Left lung (tissue), 10 donors: ENCODE measurements around the gene EIF2S3B. TPM values are rescaled to one million over a fixed set of nuclear protein-coding genes. Genes with fewer than 3 reads are reported as not detected.

Source experiments
- ATAC-seq: fragments of 200-7000 bp; cut with Tn5 transposase; one replicate; pipeline ENCODE4 v1.9.1; 2020; ENCODE audit warnings: moderate library complexity
- DNase-seq, 4 donors: peaks; one replicate each; pipeline ENCODE4 v3.0.0-alpha.2; 2013 to 2020
- H3K27ac ChIP-seq, 2 donors: fragments of 200-600 bp; sonication (generic) in 1 of 2; one replicate each; pipeline versions ENCODE4 v1.5.0 to v1.8.0; 2020 to 2021
- H3K27me3 ChIP-seq, 2 donors: fragments of 200-600 bp; sonication (generic) in 1 of 2; one replicate each; pipeline versions ENCODE4 v1.5.0 to v1.8.0; 2020 to 2021
- H3K36me3 ChIP-seq, 2 donors: fragments of 200-600 bp; sonication (generic) in 1 of 2; one replicate each; pipeline versions ENCODE4 v1.5.0 to v1.8.0; 2020 to 2021
- H3K4me1 ChIP-seq, 2 donors: fragments of 200-600 bp; one replicate each; pipeline ENCODE4 v1.8.0; 2021
- H3K4me3 ChIP-seq, 2 donors: fragments of 200-600 bp; sonication (generic) in 1 of 2; one replicate each; pipeline versions ENCODE4 v1.5.0 to v1.8.0; 2020 to 2021; ENCODE audit warnings: mild to moderate bottlenecking in 1 of 2
- H3K9me3 ChIP-seq, 2 donors: fragments of 200-600 bp; sonication (generic) in 1 of 2; one replicate each; pipeline versions ENCODE4 v1.5.0 to v1.8.0; 2020 to 2021
- intact Hi-C, 2 donors: fragments of 100-400 bp; cut with DNase I; formaldehyde crosslinking; loops; one replicate each; pipeline versions ENCODE4 v1.11.2 to v1.14.2; 2022
- polyA plus RNA-seq, 6 donors: library from polyadenylated mRNA; unstranded; fragments of 120-200 nt; gene quantifications; one replicate each; pipeline ENCODE4 v1.2.1, GENCODE V29; 2013; ENCODE audit not compliant: insufficient read length in 6 of 6
- total RNA-seq, 2 donors: library from RNA; stranded (reverse); fragmentation: NEBNext Ultra II Directional; extraction: Animal tissue kit (Norgen Biotek cat#: 25700); gene quantifications; one replicate each; pipeline ENCODE4 v1.2.1, GENCODE V29; 2021
- TF ChIP-seq, protein P1 (sequence below), 2 donors: fragments of 200-600 bp; sonication (generic) in 1 of 2; IDR thresholded peaks; one replicate each; pipeline versions ENCODE4 v1.5.0 to v1.8.0; 2021; ENCODE audit warnings: antibody characterized with exemption in 2 of 2
- donor health status: DM: no; HTN: yes; CAD: no.
- donor health status: DM: no; HTN: no; CAD: no.

Gene EIF2S3B
- total and polyA plus RNA-seq, 8 donors = 1.8 to 13.8 (median 4.8) TPM; not detected in 1

DNA sequence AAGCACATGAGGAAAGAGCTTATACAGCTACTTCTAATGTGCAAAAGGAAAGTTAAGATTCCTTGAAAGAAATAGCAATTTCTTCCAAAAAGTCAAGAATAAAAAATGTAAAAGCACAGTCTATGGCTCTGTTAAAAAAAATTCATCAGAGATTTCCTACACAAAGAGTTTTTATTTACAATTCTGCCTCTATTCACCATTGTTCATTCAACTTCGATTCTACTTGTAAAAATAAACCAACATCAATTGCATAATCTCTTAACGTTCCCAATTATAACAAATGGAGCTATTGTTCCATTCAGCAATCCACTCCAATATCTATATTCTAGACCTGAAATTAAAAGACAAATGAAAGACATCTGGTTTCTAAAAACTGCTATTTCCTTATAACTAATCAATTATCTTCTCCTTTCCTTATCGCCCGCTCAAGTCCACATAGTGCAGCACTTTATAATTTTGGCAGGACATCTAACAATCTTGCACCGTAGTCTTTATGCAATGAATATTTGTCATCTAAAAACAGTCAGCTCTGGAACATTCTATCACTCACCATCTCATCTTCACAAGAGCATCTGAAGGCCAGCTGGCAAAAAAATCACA is 6.2 kb downstream of the EIF2S3B start:
- Histone ChIP-seq H3K36me3 (no peaks in the 10 kb centered on the region), H3K4me1 (no peaks in the 10 kb centered on the region), H3K27ac (no peak overlapping the region), H3K27me3 (peaks cover 0 to 3% of the 10 kb centered on the region in 2 donors), H3K4me3 (no peak overlapping the region), H3K9me3 (no peaks in the 10 kb centered on the region)
- no peak for ATAC-seq
- TF ChIP-seq, protein P1, sequence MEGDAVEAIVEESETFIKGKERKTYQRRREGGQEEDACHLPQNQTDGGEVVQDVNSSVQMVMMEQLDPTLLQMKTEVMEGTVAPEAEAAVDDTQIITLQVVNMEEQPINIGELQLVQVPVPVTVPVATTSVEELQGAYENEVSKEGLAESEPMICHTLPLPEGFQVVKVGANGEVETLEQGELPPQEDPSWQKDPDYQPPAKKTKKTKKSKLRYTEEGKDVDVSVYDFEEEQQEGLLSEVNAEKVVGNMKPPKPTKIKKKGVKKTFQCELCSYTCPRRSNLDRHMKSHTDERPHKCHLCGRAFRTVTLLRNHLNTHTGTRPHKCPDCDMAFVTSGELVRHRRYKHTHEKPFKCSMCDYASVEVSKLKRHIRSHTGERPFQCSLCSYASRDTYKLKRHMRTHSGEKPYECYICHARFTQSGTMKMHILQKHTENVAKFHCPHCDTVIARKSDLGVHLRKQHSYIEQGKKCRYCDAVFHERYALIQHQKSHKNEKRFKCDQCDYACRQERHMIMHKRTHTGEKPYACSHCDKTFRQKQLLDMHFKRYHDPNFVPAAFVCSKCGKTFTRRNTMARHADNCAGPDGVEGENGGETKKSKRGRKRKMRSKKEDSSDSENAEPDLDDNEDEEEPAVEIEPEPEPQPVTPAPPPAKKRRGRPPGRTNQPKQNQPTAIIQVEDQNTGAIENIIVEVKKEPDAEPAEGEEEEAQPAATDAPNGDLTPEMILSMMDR (IDR thresholded peaks at IDR 0.05) = no peak
- intact Hi-C loops = no loop called here
- no peak for DNase-seq

DNA sequence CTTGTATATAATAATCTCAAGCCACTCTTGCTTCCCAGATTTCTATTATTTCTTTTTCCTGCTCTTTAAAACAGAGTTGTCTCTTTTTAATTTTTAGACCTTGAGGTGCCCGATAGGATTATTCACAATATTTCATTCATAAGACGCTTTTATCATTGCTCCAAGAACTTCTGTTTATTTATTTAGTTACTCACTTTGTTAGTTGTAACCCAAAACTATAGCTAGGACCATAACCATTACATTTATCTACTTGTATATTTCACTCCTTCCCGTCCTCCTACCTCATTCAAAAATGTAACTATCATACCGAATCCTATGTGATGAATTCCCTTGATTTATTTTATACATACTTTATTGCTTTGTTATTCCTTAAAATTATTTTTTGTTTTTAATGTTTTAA is 7.1 kb downstream of the EIF2S3B start:
- DNase-seq (no peak), ATAC-seq (no peak)
- intact Hi-C loops = no loop called here

DNA sequence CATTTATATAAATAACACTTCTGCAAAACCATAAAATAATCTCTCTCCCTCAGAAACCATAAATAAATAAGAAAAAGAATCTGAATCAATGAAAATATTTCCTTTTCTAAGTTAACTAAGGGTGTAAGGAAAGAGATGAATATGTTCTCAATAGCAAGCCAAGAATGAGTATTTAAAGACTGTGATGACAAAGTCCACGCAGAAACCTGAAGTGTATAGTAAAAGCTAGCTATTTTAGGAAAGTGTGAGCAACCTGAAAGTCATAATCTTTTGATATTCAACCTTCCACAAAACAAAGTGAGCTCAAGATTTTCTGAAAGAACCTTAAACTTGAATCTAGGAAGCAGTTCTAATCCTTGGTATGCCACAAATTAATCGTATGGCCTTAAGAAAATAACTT is 15.9 kb downstream of the EIF2S3B start:
- Histone ChIP-seq H3K9me3 (no peaks in the 10 kb centered on the region), H3K4me1 (no peaks in the 10 kb centered on the region), H3K27ac (no peak overlapping the region), H3K27me3 (no peaks in the 10 kb centered on the region), H3K4me3 (no peak overlapping the region), H3K36me3 (no peaks in the 10 kb centered on the region)
- TF ChIP-seq, protein P1 (IDR thresholded peaks at IDR 0.05) = no peak
- ATAC-seq = no peak
- intact Hi-C loops = no loop called here
- DNase-seq = no peak

More for the DNA sequence above, 7.1 kb downstream of the EIF2S3B start:
- Histone ChIP-seq H3K9me3 (no peaks in the 10 kb centered on the region), H3K4me1 (no peaks in the 10 kb centered on the region), H3K27me3 (peaks cover 0 to 3% of the 10 kb centered on the region in 2 donors), H3K27ac (no peak overlapping the region), H3K4me3 (no peak overlapping the region), H3K36me3 (no peaks in the 10 kb centered on the region)
- TF ChIP-seq, protein P1 (IDR thresholded peaks at IDR 0.05) = no peak

DNA sequence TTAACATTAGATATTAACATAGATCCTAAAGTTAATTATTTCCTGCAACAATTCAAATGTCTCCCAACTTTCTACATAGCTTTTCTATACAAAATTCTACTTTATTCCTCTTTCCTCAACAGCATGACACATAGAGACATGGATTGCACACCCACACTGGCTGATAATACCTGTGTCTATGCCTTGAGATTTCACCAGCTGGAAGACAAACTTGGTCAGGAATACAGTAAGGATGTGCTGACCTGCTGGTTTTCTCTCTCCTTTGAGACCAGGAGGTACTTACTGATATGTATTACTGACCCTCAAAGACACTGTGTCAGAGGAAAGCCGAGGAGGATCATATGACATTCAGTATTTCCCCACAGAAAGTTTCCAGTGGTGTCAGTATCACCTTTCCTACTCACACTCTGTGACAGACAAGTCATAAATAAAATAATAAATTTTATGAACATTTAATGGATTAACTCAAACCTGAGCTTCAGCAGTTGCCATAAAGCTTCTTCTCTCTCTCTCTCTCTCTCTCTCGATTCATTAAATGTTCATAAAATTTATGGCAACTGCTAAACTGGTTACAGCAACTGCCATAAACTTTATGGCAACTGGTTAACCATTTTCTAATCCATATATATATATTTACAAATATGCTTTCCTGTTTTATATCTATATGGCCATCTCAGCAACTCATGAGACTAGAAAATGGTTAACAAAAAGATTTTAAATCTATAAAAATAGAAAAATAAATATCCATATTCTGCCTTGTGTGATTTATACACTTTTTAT is 22.7 kb downstream of the EIF2S3B start:
- Histone ChIP-seq H3K4me3 (no peak overlapping the region), H3K9me3 (no peaks in the 10 kb centered on the region), H3K27ac (no peak overlapping the region), H3K4me1 (no peaks in the 10 kb centered on the region), H3K36me3 (no peaks in the 10 kb centered on the region), H3K27me3 (no peaks in the 10 kb centered on the region)
- intact Hi-C loops = no loop called here
- TF ChIP-seq, protein P1 (IDR thresholded peaks at IDR 0.05) = no peak
- no peak for ATAC-seq
- no peak for DNase-seq

DNA sequence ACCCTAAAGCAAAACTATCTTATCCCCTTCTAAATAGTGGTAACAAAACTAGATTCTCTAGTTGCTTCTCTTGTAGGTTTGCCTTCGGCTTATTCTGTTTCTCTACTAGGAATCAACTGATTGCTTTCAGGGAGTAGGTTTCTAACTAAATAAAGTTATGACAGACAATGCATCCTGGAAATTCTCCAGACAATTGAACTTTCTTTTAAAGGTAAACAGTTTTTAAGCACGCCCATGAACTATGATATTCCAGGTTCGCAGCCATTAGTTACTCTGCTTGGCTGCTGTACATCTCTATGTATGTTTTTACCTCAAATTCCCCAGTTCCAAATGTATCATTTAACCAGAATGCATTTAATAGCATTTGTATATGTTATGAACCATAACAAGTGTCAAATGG is 23.9 kb downstream of the EIF2S3B start:
- DNase-seq (no peak), ATAC-seq (no peak)
- TF ChIP-seq, protein P1 (IDR thresholded peaks at IDR 0.05) = no peak
- H3K27ac ChIP-seq = no peak overlapping the region
- H3K27me3 ChIP-seq = no peaks in the 10 kb centered on the region
- H3K9me3 ChIP-seq = no peaks in the 10 kb centered on the region
- H3K4me3 ChIP-seq = no peak overlapping the region
- no peaks in the 10 kb centered on the region for H3K4me1 ChIP-seq
- H3K36me3 ChIP-seq = no peaks in the 10 kb centered on the region
- intact Hi-C loops = no loop called here
